GM06990 (cell line): Measurements from ENCODE around the gene GUSB.

Source experiments
- DNase-seq: peaks from one replicate; pipeline ENCODE4 v3.0.0-alpha.2; 2011; ENCODE audit not compliant: insufficient read length; ENCODE audit errors: extremely low read depth
- H3K27me3 ChIP-seq: replicated peaks from 2 replicates; pipeline ENCODE4 v1.6.0; 2011; ENCODE audit warnings: low read length; ENCODE audit not compliant: control insufficient read depth, insufficient read depth
- H3K36me3 ChIP-seq: 2 replicates; pipeline ENCODE4 v1.5.1; 2011; ENCODE audit warnings: low read length; ENCODE audit not compliant: control insufficient read depth, insufficient read depth
- H3K4me3 ChIP-seq: replicated peaks from 2 replicates; pipeline ENCODE4 v1.5.1; 2011; ENCODE audit warnings: low read depth, mild to moderate bottlenecking, control low read depth, low read length
- CTCF ChIP-seq: IDR thresholded peaks from 2 replicates; pipeline ENCODE4 v1.5.1; 2011; ENCODE audit warnings: low read length, control low read depth, mild to moderate bottlenecking, inconsistent platforms; ENCODE audit not compliant: insufficient read depth, poor library complexity, severe bottlenecking

Gene GUSB

GRCh38 chr7:65937296-65937695, 44.7 kb downstream of the GUSB start:
- Histone ChIP-seq H3K4me3 (no peak overlapping the region), H3K36me3 (no peaks in the 10 kb centered on the region; the same call in 1 of the 2 replicates), H3K27me3 (no peaks in the 10 kb centered on the region)
- no peak for TF ChIP-seq CTCF
- no peak for DNase-seq

- no peak for DNase-seq
- Histone ChIP-seq H3K27me3 (no peaks in the 10 kb centered on the region), H3K36me3 (no peaks in the 10 kb centered on the region), H3K4me3 (no peak overlapping the region)
- TF ChIP-seq CTCF: no peak
Measured at GRCh38 chr7:65931685-65932084, 50.3 kb downstream of the GUSB start.

- TF ChIP-seq CTCF: no peak
- no peaks in the 10 kb centered on the region for H3K36me3 ChIP-seq
- no peak overlapping the region for H3K4me3 ChIP-seq
- DNase-seq: no peak
- H3K27me3 ChIP-seq: no peaks in the 10 kb centered on the region
Measured at GRCh38 chr7:65927489-65928448, 54.2 kb downstream of the GUSB start.

GRCh38 chr7:65926588-65926987, 55.4 kb downstream of the GUSB start:
- Histone ChIP-seq H3K27me3 (no peaks in the 10 kb centered on the region), H3K4me3 (no peak overlapping the region), H3K36me3 (no peaks in the 10 kb centered on the region)
- no peak for DNase-seq
- TF ChIP-seq CTCF: no peak

GRCh38 chr7:65925040-65925439, 57.0 kb downstream of the GUSB start:
- no peaks in the 10 kb centered on the region for H3K36me3 ChIP-seq

More at GRCh38 chr7:65925040-65925439, 57.0 kb downstream of the GUSB start:
- no peak for DNase-seq
- Histone ChIP-seq H3K27me3 (no peaks in the 10 kb centered on the region), H3K4me3 (no peak overlapping the region)
- no peak for TF ChIP-seq CTCF
